HG03135 (cell line): ENCODE results near the gene SUDS3.
"Not testable (repeated sequence)": the region's sequence is repeated elsewhere in the genome, so short reads cannot be mapped to it uniquely, and the experiment has no call there.

ENCODE experiments used
- ATAC-seq: cut with Tn5 transposase; IDR thresholded peaks from one replicate; pipeline ENCODE4 v1.9.1; 2021; ENCODE audit warnings: mild to moderate bottlenecking, moderate library complexity; ENCODE audit not compliant: unreplicated experiment

Gene SUDS3

DNA sequence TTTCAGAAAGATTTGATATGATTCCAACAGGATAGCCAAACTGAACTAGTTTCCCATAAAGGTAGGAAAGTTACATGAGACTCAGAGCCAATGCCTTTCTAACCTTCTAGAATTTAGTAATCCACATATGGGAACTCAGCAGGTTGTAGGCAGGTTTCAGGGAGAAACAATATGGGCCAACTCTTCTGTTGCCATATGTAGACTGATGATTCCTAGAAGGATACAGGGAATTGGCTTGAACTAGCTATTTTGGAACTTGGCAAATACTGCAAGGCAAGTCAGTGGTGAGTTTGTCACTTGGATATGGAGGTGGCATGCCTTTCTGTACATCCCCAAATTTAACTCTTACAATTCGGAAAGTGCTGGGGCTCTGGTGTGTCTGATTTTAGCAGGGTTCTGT lies 15.5 kb downstream of the SUDS3 start:
- no peak for ATAC-seq

DNA sequence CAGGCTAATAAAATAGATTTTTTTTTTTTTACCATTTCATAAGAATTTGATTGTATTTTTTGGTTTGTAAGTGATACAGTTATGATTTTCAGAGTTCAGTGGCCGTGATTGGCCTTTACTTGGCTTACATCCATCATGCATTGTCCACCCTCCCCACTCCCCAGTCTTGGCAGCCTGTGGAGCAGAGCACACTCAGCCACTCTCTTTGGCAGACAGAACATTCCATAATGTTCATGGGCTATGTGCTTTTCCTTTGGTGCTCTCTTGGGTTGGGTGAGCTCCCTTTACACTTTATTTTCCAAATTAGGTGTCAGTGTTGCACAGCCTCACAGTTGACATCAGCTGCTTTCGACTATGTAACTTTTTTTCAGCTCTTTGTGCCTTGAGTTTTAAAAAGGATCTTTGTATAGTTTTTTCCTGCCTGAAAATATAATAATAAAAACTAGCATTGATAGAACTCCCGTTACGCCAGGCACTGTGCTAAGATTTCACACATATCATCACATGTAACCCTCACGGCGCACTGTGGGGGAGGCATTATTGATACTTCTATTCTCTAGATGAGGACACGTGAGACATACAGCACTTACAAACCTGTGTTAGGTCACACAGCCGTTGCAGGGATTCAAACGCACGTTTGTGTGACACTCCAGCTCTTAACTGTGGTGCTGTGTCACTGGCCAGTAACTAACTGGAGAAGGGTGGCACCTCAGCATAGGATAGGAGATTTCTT lies 21.5 kb downstream of the SUDS3 start:
- ATAC-seq: no peak

DNA sequence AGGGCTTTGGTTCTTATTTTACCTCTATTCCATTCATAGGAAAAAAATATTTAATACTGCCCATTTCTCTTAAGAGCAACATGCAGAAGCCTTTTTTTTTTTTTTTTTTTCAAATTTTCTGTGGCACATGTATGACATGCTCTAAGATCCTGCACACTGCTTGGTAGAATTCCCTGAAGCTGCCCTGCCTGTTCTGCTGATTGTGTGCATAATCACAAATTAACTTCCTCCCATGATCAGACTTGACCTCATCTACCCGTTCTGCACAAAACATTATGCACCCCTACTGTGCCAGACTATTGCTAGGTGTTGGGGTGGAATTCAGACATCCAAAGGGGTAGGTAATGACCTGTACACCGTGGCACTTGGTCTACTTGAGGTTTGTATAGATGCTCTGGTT lies 22.2 kb downstream of the SUDS3 start:
- ATAC-seq: no peak

DNA sequence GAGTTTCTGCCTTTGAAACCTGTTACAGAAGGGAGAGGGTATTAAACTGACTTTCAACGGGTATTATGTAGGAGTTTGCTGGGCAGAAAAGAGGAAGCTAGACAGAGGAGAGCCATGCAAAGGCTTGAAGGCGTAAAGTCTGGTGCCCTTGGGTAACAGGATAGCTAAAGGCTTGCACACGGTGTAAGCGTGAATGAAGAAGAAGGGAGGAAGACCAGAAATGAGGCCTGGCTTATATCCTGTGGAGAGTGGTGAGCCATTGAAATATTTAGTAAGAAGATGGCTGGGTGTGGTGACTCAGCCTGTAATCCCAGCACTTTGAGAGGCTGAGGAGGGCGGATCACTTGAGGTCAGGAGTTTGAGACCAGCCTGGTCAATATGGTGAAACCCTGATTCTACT lies 22.6 kb downstream of the SUDS3 start:
- no peak for ATAC-seq

DNA sequence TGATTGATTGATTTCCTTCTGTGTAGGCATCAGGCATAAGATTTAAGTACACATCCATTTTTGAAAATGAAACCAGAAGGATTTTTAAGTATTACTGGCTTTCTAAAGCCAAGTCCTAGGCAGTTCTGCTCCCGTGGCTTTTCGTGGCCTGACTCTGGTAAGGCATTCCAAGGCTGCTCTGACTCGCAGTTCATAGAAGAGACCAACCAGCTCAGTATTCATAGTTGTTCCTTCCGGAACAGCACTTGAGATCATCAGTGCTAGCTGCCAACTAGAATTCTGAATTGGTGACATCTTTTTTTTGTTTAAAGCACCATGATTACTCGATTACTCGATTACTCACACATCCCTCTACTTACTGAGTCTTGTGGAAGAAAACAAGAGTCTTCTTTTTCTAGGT lies 25.9 kb downstream of the SUDS3 start:
- ATAC-seq: no peak

DNA sequence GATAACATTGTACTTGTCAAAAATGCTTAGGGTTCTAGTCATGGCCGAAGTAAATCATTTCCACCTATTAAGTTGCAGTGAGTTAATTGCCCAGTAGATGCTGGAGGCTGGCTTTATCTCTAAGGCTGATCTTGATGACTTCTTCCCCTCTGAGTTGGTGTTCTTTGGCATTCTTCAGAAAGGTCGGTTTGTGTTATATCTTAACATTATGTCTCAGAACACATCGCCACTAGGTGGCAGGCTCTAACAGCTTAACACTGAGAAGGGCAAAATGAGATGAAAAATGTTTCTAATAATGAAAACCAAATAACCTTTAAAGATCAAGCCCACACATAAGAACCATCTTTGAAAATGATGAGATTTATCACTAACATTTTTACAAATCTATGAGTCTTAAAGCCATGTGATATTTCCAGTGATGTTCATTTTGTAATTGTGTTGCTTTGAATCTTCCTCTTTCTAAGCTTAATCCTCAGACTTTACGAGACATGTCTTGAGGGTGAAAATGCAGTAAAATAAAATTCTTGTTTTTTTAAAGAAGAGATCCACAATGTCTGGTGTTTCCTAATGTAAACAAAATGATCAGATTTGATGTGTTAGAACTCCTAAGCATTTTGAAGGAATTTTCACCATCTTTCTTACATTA lies 28.6 kb downstream of the SUDS3 start:
- no peak for ATAC-seq

DNA sequence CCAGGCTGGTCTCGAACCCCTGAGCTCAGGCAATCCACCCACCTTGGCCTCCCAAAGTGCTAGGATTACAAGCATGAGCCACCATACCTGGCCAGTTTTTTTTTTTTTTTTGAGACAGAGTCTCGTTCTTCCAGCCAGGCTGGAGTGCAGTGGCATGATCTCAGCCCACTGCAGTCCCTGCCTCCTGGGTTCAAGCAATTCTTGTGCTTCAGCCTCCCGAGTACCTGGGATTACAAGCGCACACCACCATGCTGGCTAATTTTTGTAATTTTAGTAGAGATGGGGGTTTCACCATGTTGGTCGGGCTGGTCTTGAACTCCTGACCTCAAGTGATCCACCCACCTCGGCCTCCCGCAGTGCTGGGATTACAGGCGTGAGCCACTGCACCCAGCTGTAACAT lies 31.9 kb downstream of the SUDS3 start:
- not testable (repeated sequence) for ATAC-seq

DNA sequence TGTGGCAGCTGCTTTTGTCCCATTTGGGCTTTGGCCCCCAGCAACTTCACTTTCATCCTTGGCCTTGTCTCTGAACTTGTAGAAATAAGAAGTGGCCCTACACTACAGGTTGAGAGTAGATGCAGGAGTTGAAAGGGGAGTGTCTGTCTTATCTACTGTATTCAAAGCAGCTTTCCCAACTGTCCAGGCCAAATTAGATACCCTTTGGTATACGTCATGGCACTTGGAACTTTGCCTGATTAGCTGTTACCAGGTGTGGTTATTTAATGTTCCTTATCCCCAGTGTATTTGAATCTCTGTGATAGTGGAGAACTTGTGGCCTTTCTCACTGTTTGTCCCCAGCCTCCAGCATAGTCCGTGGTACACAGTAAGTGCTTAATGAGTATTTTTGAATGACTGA lies 33.5 kb downstream of the SUDS3 start:
- ATAC-seq: no peak

DNA sequence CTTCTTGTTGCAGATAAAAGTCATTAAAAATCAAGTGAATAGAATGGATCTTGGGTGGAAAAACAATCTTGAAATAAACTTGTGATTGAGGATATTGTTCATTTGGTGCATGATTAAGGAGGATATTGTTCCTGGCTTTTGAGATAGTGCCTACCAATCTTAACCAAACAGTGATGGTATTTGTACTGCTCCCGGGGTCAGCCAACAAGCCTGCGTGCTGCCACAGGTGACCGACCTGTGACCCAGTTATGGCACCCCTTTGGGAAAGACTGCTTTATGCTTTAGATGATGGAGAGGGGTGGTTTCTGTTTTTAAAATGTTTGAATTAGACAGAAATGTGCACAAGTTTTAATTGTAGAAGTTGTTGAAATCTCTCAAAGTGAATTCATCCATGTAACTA lies 41.6 kb downstream of the SUDS3 start:
- no peak for ATAC-seq

DNA sequence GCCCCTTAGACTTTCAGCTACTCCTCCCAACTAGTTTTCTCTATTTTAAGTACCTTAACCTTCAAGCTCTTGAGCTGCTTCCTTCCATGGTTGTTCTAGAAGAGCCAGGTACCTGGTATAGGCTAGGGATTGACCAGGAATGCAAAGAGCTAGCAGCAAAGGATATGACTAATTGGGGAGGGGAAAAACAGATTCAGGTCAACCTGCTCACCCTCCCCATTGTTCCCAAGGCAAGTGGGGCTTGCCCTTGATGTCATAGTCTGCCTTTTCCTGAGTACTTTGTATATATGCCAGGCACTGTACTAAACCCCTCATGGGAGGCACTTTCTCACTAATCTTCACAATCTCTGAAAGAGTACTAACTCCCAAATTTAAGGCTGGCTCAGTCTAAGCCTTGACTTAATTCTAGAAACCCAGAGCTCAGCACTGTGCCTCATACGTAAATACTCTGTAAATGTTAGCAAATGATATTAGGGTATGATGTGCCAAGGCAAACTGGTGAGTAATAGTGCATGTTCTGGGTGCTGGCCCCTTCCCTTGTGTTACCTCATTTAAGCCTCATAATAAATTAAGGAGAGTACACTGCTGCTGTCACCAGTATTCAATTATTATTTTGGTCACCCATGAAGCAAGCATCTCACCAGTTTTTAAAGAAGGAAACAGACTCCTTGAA lies 42.2 kb downstream of the SUDS3 start:
- ATAC-seq: no peak

DNA sequence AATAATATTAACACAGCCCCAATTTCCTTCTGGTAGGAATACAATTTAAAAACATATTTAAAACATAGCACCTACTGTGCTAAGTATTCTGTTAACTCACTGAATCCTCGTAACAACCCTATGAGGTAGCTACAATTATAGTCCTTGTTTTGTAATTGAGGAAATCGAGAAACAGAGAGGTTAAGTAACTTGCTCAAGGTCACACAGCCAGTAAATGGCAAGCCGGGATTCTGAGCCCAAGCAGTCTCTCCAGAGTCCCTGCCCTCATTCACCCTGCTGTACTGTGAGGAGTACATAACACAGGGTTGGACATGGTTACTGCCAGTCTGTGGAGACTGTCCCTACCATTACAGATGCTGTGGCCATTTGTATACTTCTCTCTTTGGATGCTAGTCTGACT lies 44.3 kb downstream of the SUDS3 start:
- ATAC-seq: no peak

DNA sequence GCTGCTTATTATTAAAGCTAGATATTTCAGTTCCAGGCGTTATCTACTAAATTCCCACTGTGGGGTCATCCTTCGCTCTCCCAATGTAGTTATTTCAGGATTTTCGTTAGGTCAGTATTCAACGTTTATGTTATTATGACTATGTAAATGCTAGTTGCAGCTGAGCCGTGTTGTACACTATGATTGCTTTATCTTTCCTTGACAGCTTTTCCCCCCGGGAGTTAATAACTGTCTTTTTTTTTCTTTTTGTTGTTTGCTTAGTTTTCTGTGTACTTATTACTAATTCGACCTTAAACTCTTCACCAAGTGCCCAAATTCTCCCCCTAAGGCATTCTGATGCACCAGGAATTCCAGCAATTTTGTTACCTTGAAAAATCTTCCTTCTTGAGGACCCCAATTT lies 48.5 kb downstream of the SUDS3 start:
- ATAC-seq: no peak

DNA sequence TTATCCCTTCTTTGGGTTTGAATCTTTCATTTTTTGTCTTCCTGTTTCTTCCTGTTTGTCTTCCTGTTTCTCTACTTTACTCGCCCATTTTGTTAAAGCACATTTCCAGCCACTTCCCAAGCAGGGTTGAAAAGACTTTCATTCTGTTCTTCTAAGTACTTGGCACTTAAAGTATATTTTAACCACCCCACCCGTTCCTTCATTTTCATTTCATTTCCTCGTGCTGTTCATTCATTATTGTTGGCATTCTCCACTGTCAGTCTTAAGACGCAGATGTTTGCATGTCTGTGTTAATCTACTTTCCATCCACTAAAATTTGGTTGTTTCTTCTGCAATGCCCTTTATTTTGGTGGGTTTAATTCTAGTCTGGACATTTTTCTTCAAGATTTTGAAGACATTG lies 49.0 kb downstream of the SUDS3 start:
- no peak for ATAC-seq

DNA sequence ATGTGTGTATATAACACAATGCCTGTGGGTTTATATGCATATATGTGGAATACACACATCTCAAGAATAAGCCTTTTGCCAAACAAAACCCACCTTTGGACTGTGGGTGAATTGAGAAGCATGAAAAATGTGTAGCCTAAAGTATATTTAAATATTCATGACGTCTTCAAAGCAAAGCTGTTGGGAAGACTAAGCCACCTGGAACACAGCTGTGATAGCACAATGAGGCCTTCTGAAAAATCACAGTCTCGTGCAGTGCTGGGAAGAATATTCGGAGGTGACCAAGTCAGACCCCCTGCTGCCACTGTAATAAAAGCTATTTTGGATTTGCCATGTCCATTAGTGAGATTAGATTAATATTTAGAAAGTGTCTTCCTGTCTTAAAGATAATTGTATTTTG lies 51.5 kb downstream of the SUDS3 start:
- no peak for ATAC-seq

DNA sequence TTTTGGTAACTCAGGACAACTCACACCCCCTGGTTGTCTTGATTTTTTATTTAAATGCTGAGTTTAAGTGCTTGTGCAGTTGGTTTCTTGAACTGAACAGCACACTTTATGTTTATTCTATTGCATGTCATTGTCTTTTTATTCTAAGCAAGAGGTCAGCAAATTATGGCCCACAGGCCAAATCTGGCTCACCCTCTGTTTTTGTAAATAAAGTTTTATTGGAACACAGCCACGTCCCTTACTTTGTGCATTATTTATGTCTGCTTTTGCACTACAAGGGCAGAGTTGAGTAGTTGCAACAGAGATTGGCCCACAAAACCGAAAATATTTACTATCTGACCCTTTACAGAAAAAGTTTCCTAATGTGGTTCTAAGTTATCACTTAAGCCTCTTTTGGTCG lies 52.3 kb downstream of the SUDS3 start:
- ATAC-seq: no peak

DNA sequence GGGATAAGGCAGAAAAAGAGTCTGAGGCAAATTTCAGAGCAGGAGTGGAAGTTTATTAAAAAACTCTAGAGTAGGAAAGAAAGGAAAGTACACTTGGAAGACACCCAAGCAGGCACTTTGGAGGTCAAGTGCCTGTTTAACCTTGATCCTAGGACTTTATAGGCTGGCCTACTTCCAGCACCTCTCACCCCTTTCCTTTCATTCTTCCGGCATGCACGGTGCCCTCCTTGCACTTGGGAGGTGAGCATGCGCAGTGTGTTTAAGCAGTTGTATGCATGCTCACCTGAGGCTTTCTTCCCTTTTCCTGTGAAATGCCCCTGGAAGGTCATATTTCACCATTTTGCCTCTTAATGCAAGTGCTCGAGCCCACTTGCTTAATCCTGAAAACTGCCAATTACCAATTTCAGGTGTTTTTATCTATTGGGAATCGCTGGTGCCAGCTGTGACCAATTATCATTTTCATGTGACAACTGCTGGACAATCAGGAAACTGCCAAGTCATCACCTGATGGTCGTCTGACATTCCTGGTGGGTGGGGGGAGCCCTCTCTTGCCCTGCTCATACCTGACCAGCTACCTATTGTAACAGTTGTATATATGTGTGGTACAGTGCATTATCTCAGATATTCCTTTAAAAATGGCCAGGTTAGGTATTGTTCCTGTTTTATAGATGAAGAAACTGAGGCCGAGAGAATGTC lies 53.5 kb downstream of the SUDS3 start:
- ATAC-seq: no peak

DNA sequence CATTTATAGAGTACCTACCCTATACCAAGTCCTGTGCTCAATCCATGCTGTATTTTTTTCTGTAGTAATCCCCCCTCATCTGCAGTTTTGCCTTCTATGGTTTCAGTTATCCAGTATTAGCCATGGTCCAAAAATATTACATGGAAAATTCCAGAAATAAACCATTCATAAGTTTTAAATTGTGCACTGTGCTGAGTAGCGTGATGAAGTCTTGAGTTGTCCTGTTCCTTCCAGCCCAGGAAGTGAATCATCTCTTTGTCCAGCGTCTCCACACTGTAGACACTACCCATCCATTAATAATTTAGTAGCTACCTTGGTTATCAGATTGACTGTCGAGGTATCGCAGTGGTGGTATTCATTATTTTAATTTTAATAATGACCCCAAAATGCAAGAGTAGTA lies 54.2 kb downstream of the SUDS3 start:
- no peak for ATAC-seq

DNA sequence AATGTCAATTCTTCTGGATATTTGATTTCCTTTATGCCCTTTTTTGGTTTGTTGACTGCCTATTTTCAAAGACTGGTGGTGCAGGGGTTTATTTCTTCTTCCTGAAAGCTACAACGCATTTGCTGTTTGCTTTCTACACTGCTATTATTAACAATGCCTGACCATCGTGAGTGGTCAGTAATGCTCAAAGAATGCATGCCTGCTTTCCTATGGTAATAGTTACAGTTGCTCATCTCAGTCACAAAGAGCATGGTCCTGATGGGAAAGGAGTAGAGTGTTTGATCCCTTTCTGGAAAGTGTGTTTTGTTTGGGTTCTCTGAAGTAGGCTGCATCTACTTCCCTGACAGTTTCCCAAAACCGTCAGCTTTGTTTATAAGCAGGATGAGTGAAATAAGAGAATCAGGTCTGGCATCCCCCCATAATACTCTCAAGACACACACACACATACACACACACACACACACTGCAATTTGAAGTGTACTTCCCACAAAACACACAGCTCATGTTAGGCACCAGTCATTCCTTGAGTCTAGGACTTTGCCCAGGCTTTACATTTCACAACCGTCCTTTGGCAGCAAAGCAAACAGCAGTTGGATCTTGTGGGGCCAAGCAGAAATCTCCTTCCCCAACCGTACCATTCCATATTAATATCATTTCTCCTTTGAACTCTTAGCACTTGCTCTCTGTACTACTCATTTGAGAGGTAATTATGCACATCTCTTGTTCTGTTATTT lies 56.6 kb downstream of the SUDS3 start:
- no peak for ATAC-seq

DNA sequence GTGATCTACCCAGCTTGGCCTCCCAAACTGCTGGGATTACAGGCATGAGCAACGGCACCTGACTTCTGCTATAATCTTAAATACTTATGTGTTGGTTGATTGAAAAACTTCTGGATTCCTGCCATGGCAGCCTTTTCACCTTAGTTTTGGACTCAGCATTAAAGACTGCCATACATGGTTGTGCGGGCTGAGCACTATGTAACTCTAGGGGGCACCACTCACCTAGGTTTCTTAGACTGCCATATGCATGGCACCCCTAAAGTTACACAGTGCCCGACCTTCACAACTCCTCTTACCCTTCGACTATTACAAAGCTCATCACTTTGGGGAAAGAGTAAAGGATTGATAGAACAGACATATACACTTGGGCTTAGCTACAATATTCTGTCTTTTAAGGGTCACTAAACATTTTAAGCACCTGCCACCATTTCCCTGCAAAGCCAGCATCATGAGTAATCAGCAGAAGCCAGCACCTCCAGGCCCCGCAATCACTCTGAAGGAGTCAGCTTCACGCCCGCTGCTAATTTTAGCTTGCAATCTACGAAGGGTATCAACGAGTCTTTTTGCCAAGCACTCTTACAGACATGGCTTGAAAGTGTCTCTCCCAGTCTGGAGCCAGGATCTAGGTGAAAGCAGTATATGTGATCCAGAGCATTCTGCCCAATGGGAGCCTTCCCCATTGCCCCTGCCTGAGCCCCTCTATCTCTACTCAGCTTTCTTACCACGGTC lies 59.8 kb downstream of the SUDS3 start:
- no peak for ATAC-seq

DNA sequence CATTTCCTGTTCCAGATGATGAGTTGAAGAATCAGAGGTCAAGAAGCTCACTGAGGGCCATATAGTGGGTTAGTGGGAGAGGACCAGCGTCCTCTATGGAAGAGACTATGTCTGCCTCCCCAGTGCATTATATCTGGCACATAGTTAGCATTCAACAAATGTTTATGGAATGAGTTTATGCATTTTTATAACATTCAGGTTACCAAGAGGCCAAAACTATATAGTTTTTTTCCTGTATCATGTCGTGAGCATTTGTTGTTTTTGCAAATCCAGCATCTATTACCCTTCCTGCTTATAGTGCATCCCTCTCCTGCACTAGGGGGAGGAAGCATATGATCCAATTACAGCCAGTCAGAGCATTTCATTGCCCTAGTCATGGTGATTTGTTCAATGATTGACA lies 60.6 kb downstream of the SUDS3 start:
- no peak for ATAC-seq
